ENCODE measurements around the gene TCF7. TPM values are rescaled to one million over a fixed set of nuclear protein-coding genes. Genes with fewer than 3 reads are reported as not detected.

TCF7 gene
- total RNA-seq, 1 experiment from 2014 or later = 18.2 TPM

DNA sequence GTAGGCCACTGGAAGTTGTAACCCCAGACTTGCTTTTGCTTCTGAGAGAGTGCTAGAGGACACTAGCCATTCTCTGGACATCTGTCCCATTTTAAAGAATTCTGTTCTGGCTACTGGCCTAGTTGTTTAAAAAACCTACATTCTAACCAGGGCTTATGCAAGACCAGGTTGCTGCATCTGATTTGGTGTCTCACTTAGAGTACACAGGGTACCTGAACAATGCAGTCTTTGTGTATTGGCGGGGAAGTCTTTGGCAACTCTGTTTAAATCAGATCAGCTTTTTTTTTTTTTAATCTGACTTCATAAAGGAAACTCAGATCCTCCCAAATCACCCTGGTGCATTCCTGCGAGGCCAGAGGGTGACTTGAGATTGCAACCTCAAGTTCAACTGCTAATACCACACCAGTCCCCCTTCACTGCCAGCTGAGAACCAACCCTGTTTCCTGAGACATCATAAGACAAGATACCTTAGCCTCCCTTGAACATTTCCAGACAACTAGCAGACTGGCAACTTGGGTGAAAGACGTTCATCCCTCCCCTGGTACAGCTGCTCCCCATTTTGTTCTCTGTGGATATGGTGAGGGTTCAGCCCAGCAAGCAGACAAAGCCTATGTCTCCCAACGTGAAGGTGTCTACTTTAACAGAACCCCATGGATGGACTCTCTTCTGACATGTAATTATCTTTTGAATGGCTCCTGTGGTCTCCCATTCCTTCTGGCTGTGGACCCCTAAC lies 35.3 kb downstream of the TCF7 start:
- no peaks in the 10 kb centered on the region for H4K20me1 ChIP-seq (ENCODE audit: control insufficient read depth, insufficient read depth, insufficient read length)
- peak overlapping the region in 2 of 3 experiments; percentile 43 to 68; a peak in 4 of 7 replicates for H3K27ac Mint-ChIP-seq

More for the DNA sequence above, 35.3 kb downstream of the TCF7 start:
- no peak overlapping the region for H2BK120ac ChIP-seq (ENCODE audit: low read depth, low read length, poor library complexity, severe bottlenecking)
- no peak overlapping the region for H2BK15ac ChIP-seq (ENCODE audit: low read depth, low read length)
- no peak for DNase-seq
- no peaks in the 10 kb centered on the region for H3K79me2 ChIP-seq (ENCODE audit: insufficient read depth, low read length)
- no peak overlapping the region for H4K8ac ChIP-seq (replicated peaks; ENCODE audit: insufficient read length, low read depth, low read length)
- H2BK12ac ChIP-seq (ENCODE audit: insufficient read length, low read depth, low read length) = no peak overlapping the region
- H3K4me2 ChIP-seq (ENCODE audit: insufficient read depth, insufficient read length, low read length) = no peak overlapping the region
- no peak overlapping the region for H3K18ac ChIP-seq (ENCODE audit: insufficient read length, low read depth, low read length)
- H3K27me3 ChIP-seq (ENCODE audit: insufficient read depth, low read length) = no peaks in the 10 kb centered on the region
- no peak overlapping the region for H2BK20ac ChIP-seq (ENCODE audit: low read depth, low read length, poor library complexity, severe bottlenecking)
- H3K23ac ChIP-seq (ENCODE audit: insufficient read length, low read depth, low read length) = no peak overlapping the region
- no peak overlapping the region for H4K5ac ChIP-seq (ENCODE audit: insufficient read length, low read depth, low read length)
- no peak overlapping the region for H4K91ac ChIP-seq (ENCODE audit: insufficient read length, low read depth, low read length)
- H3K9ac ChIP-seq (ENCODE audit: extremely low read depth, insufficient read length, low read length) = no peak overlapping the region
- Mint-ChIP-seq H3K27me3 (ENCODE audit: low read depth) (no peaks in the 10 kb centered on the region), H3K4me3 (no peak overlapping the region), H3K36me3 (ENCODE audit: insufficient read depth in 1 of 3, low read depth in 3 of 3) (peaks cover 19 to 75% (median 59%) of the 10 kb centered on the region in 3 experiments), H3K4me1 (0 out of 4 replicates have a peak, but pooled peaks cover 0 to 2% of the 10 kb centered on the region in 2 experiments), H3K9me3 (no peaks in the 10 kb centered on the region)
- H2AK5ac ChIP-seq (ENCODE audit: insufficient read length, low read length) = no peak overlapping the region
- H2AFZ ChIP-seq (ENCODE audit: low read length) = no peak overlapping the region
- no peak overlapping the region for H3K14ac ChIP-seq (ENCODE audit: insufficient read depth, low read length)
- no CpG with 5 or more reads among the region's 4 CpGs for WGBS (ENCODE audit: extremely low coverage, insufficient read length, low lambda C conversion rate)
- no peaks in the 10 kb centered on the region for H3K4me1 ChIP-seq (ENCODE audit: insufficient read depth, low read length)
- H3K9me3 ChIP-seq (ENCODE audit: control insufficient read depth, low read depth, low read length) = no peaks in the 10 kb centered on the region
- H3K27ac ChIP-seq (ENCODE audit: insufficient read length, low read depth, low read length) = no peak overlapping the region
- H3K56ac ChIP-seq (ENCODE audit: insufficient read length, low read depth, low read length) = no peak overlapping the region
- H3K23me2 ChIP-seq (ENCODE audit: insufficient read length, low read depth, low read length, poor library complexity, severe bottlenecking) = no peaks in the 10 kb centered on the region
- no peak overlapping the region for H3K4ac ChIP-seq (ENCODE audit: low read depth, low read length)
- TF ChIP-seq, protein P1, sequence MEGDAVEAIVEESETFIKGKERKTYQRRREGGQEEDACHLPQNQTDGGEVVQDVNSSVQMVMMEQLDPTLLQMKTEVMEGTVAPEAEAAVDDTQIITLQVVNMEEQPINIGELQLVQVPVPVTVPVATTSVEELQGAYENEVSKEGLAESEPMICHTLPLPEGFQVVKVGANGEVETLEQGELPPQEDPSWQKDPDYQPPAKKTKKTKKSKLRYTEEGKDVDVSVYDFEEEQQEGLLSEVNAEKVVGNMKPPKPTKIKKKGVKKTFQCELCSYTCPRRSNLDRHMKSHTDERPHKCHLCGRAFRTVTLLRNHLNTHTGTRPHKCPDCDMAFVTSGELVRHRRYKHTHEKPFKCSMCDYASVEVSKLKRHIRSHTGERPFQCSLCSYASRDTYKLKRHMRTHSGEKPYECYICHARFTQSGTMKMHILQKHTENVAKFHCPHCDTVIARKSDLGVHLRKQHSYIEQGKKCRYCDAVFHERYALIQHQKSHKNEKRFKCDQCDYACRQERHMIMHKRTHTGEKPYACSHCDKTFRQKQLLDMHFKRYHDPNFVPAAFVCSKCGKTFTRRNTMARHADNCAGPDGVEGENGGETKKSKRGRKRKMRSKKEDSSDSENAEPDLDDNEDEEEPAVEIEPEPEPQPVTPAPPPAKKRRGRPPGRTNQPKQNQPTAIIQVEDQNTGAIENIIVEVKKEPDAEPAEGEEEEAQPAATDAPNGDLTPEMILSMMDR (conservative IDR thresholded peaks at IDR 0.05) = no peak
- no peak overlapping the region for H3T11ph ChIP-seq (ENCODE audit: low read length)
- H2BK5ac ChIP-seq (ENCODE audit: insufficient read length, low read length) = no peak overlapping the region
- peaks cover 2% of the 10 kb centered on the region for H3K79me1 ChIP-seq (ENCODE audit: insufficient read depth, low read depth, low read length, poor library complexity, severe bottlenecking)

Measured in H9 (cell line).